HG02938 (cell line): Measurements from ENCODE around the gene VPS8.

Source experiments
- ATAC-seq: cut with Tn5 transposase; IDR thresholded peaks from one replicate; pipeline ENCODE4 v1.9.1; 2021; ENCODE audit warnings: mild to moderate bottlenecking, moderate library complexity; ENCODE audit not compliant: unreplicated experiment

The VPS8 gene

DNA sequence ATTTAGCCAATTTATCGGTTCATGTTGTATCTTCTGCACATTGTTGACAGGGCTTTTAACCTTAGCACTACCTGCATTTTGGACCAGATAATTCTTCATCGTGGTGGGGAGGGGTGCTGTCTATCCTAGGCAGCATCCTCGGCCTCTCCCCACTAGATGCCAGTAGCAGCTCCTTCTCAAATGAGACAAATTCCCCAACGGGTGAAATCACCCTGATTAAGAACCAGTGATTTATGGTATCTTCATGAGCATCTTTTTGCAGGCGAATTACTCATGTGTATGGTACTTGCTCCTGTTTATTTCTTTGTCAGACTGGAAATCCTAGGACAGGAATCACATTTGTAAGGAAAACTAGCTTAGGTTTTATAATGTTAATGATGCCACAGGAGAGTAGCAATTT is 272.9 kb downstream of the VPS8 start:
- ATAC-seq = no peak

DNA sequence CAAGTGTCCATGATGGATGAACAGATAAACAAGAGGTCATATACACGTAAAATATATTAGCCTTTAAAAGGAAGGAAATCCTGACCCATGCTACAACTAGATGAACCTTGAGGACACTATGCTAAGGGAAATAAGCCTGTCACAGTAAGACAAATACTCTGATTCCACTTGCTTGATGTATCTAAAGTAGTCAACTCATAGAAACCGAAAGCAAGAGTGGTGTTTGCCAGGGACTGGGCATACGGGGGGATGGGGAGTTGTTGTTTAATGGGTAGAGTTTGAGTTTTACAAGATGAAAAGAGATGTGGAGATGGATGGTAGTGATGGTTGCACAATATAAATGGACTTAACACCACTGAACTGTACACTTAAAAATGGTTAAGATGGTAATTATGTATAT is 275.5 kb downstream of the VPS8 start:
- ATAC-seq = no peak

DNA sequence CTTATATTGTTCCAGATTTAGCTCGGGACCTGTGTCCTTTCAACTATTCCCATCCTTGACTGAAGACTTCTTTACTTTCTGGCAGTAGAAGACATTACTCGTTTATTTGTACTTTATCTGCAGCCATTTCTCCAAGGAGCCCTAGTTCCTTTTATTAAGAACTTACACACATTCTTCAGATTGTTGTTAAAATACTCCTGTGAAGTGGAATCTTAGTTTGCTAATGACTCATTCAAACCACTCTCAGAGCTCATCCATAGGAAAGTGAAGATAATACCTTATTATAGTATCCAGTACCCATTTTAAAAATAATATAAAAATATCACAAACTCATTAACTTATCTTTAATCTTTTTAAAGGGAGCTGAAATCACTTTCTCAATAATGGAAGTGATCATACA is 277.4 kb downstream of the VPS8 start:
- no peak for ATAC-seq

DNA sequence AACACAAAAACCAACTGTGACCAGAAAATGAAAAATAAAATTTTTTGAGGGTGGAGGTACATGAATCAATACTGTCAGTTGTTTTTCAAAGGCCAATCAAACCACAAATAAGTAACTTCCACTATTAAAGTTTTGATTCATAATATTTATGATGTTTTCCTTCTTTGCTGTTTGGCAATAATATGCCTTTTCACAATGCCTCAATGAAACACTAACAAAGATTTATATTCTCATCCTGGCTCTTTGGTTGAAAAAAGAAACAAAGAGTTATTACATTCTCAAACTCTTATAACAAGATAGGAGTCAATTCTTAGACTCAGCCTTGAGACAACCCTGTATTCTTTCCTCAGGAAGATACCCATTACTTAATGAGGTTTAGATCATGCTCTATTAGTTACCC is 277.8 kb downstream of the VPS8 start:
- ATAC-seq = no peak

DNA sequence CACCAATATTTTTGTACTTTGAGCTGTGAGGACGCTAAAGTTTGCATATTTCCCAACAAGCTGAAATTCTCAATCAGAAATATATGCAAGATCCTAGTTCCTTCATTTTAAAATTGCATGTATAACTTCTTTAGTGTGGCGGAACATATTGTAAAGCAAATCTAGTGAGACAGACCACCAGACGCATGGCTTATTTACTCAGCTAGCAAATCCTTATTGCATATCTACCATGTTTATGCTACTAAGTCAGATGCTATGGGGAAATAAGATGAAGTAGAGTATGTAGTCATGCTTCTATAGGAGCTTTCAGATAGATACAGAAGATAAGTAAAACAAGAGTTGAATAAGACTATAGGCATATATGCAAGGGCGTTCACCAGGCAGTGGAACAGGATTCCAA is 278.8 kb downstream of the VPS8 start:
- ATAC-seq = no peak

DNA sequence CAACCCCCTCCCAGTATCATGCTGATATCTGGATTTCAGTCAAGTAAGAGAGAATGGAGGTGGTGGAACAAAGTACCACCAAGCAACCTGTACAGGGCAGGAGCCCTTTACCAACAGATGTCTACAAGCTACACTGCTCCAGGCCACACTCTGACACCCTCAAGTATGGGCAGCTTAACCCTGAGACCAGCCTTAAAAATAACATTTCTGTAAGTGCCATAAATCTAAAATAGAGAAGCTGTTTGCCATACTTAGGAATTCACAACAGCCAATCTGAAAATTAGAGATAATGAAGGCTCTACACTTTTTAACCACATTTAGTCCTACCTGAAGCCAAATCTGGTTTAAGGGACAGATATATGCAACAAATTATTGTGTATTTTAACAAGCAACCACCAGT is 281.1 kb downstream of the VPS8 start:
- no peak for ATAC-seq

DNA sequence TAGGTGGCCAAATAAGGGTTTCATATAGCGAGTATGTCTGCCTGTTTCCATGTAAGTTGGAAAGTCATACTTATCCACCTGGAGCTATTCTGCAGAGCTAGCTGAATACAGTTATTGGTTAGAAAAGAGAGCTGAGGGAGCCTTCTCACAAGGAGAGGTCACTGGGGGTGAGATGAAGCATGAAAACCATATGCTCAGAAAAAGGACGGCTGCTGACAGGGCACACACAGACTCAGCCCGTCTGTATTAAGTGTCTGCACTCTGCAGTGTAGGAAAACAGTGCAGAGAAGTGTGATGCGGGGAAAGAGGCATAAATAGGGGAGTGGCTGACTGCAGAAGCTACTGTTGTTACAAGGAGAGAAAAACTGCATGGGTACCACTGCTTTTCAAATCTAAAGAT is 282.7 kb downstream of the VPS8 start:
- ATAC-seq = no peak
